Ramos (cell line): ENCODE data around the gene PCNX4.

Source experiments
- in situ Hi-C: fragments of 300-500 bp; cut with MboI; formaldehyde crosslinking; loops from one replicate; pipeline ENCODE4 v1.14.3; 2022; ENCODE audit warnings: low sequenced_read_pairs; ENCODE audit not compliant: unreplicated experiment

The PCNX4 gene

GRCh38 chr14:60166142-60166541 lies 74.4 kb downstream of the PCNX4 start:
- in situ Hi-C loops, result loop anchor here (25.0 kb wide), 1 partner anchor 679 kb away; the partner anchor contains the start of genes JKAMP and L3HYPDH

- in situ Hi-C loops, result loop anchor here (25.0 kb wide), 1 partner anchor 682 kb away; the partner anchor contains the start of genes JKAMP and L3HYPDH
These were observed 78.0 kb downstream of the PCNX4 start for GRCh38 chr14:60169722-60170121.

GRCh38 chr14:60170948-60171347 lies 79.2 kb downstream of the PCNX4 start:
- in situ Hi-C loops, result loop anchor here (25.0 kb wide), 1 partner anchor 684 kb away; the partner anchor contains the start of genes JKAMP and L3HYPDH

- in situ Hi-C loops, result loop anchor here (25.0 kb wide), 1 partner anchor 684 kb away; the partner anchor contains the start of genes JKAMP and L3HYPDH
These were observed 80.0 kb downstream of the PCNX4 start for GRCh38 chr14:60171690-60172089.

GRCh38 chr14:60174352-60175254 lies 82.9 kb downstream of the PCNX4 start:
- in situ Hi-C loops, result loop anchor here (25.0 kb wide), 2 partner anchors 537 to 687 kb away; partner anchors contain the start of genes JKAMP and L3HYPDH

- in situ Hi-C loops, result loop anchor here (25.0 kb wide), 1 partner anchor 538 kb away; no protein-coding TSS in a partner anchor
These were observed 83.7 kb downstream of the PCNX4 start for GRCh38 chr14:60175255-60175902.

- in situ Hi-C loops, result loop anchor here (25.0 kb wide), 1 partner anchor 541 kb away; no protein-coding TSS in a partner anchor
These were observed 86.4 kb downstream of the PCNX4 start for GRCh38 chr14:60178164-60178563.

- in situ Hi-C loops, result loop anchor here (25.0 kb wide), 1 partner anchor 542 kb away; no protein-coding TSS in a partner anchor
These were observed 87.1 kb downstream of the PCNX4 start for GRCh38 chr14:60178820-60179219.

GRCh38 chr14:60179431-60179869 lies 87.7 kb downstream of the PCNX4 start:
- in situ Hi-C loops, result loop anchor here (25.0 kb wide), 1 partner anchor 542 kb away; no protein-coding TSS in a partner anchor

- in situ Hi-C loops, result loop anchor here (10.0 to 25.0 kb wide), 3 partner anchors 118 to 546 kb away; no protein-coding TSS in a partner anchor
These were observed 91.4 kb downstream of the PCNX4 start for GRCh38 chr14:60183138-60183537.

GRCh38 chr14:60183741-60184140 lies 92.0 kb downstream of the PCNX4 start:
- in situ Hi-C loops, result loop anchor here (10.0 to 25.0 kb wide), 3 partner anchors 119 to 546 kb away; no protein-coding TSS in a partner anchor

GRCh38 chr14:60184146-60184904 lies 92.6 kb downstream of the PCNX4 start:
- in situ Hi-C loops, result loop anchor here (10.0 to 25.0 kb wide), 3 partner anchors 120 to 547 kb away; no protein-coding TSS in a partner anchor

- in situ Hi-C loops, result loop anchor here (5.0 to 25.0 kb wide), 5 partner anchors 120 to 548 kb away; no protein-coding TSS in a partner anchor
These were observed 93.3 kb downstream of the PCNX4 start for GRCh38 chr14:60184905-60185555.

GRCh38 chr14:60188115-60188514 lies 96.4 kb downstream of the PCNX4 start:
- in situ Hi-C loops, result loop anchor here (5.0 to 25.0 kb wide), 5 partner anchors 123 to 551 kb away; no protein-coding TSS in a partner anchor

GRCh38 chr14:60188696-60189095 lies 97.0 kb downstream of the PCNX4 start:
- in situ Hi-C loops, result loop anchor here (5.0 to 25.0 kb wide), 5 partner anchors 124 to 551 kb away; no protein-coding TSS in a partner anchor

- in situ Hi-C loops, result loop anchor here (5.0 to 25.0 kb wide), 5 partner anchors 125 to 553 kb away; no protein-coding TSS in a partner anchor
These were observed 98.5 kb downstream of the PCNX4 start for GRCh38 chr14:60189923-60190840.

GRCh38 chr14:60195179-60195810 lies 103.6 kb downstream of the PCNX4 start:
- in situ Hi-C loops, result loop anchor here (25.0 kb wide), 1 partner anchor 558 kb away; no protein-coding TSS in a partner anchor
